Astrocyte (in vitro differentiated cells and primary cell): ENCODE data around the gene HIF1AN.

ENCODE experiments used
- CTCF ChIP-seq: IDR thresholded peaks from 2 replicates; pipeline ENCODE4 v1.5.1; 2011; ENCODE audit warnings: low read depth, mild to moderate bottlenecking, inconsistent platforms, low read length, moderate library complexity; ENCODE audit not compliant: insufficient read depth
- EZH2 ChIP-seq: IDR thresholded peaks from 2 replicates; pipeline ENCODE4 v1.6.1; 2012; ENCODE audit warnings: mild to moderate bottlenecking, low read length, inconsistent platforms; ENCODE audit not compliant: insufficient read depth

GRCh38 chr10:100529475-100530298 lies 6.1 kb upstream of the HIF1AN start, which contains the start of gene NDUFB8:
- no peak for TF ChIP-seq CTCF
- TF ChIP-seq EZH2 = no peak
